HG03097 (cell line): Measurements from ENCODE around the gene NOC4L.
"Not testable (repeated sequence)": the region's sequence is repeated elsewhere in the genome, so short reads cannot be mapped to it uniquely, and the experiment has no call there.

Experiments used
- ATAC-seq: cut with Tn5 transposase; IDR thresholded peaks from one replicate; pipeline ENCODE4 v1.9.1; 2021; ENCODE audit not compliant: unreplicated experiment, low FRiP score

NOC4L gene

GRCh38 chr12:132191715-132192553 is 47.7 kb downstream of the NOC4L start:
- ATAC-seq, result no peak

DNA sequence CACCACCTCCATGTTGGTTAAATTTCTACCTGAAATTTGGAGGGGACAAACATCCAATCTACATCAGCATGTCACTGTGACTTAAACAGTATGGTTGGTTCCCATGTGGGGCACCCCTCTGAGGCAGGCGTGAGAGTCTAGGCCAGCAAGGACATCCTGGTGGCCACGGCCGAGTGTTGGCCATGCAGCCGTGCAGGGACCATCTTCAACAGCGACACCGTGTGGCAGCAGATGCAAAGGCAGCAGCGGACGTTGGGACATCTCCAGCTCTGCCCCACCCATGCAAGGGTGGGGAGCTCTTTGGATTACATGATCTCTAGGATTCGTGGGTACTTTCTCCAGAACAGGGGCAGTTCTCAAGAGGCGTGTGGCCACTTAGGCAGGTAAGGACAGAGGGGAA is 49.8 kb downstream of the NOC4L start:
- ATAC-seq, result no peak

GRCh38 chr12:132194556-132194955 is 50.3 kb downstream of the NOC4L start:
- ATAC-seq, result no peak

DNA sequence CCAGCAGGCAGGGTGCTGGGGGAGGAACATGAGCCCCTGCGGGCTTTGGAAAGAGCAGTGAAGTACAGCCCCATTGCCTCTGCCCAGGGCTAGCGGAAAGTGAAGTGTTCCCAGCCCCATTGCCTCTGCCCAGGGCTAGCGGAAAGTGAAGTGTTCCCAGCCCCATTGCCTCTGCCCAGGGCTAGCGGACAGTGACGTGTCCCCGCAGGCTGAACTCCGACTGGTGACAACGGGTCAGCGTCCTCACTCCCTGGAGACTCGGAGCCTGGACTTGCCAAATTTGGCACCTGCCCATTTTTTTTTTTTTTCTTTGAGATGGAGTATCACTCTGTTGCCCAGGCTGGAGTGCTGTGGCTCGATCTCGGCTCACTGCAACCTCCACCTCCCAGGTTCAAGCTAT is 51.0 kb downstream of the NOC4L start:
- not testable (repeated sequence) for ATAC-seq

DNA sequence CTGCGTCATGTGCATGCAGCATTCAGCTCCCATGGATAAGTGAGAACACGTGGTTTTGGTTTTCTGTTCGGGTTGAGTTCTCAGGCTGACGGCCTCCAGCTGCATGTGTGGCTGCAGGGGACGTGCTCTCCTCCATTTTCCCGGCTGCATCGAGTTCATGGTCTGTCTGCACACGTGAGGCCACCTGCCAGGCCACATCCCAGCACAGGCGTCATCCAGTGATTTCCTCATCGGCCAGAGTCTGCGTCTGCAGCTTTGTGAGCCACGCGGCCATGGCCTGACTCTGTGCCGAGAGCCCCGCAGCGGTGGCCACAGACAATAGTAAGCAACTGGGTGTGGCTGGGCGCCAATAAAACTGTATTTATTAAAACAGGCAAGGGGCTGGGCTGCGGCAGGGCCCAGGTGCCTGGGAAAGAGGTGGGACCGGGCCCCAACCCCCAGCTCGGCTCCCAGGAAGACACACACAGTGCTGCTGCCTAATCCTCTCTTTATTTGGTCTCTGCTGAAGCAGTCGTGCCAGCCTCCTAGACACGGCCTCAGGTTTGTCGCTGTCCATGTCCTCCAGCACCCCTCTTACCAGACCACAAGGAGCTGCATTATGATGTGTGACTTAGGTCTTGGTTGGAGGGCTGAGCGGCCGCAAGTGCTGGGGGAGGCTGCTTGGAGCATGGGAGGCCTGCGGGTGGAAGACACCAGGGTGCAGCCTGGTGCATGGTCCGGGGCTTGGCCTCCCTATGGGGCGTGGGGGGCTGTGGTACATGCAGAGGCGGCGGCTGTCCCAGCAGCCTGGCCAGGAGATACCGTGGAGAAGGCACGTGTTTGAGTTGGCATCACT is 52.0 kb downstream of the NOC4L start:
- no peak for ATAC-seq

GRCh38 chr12:132196873-132197390 is 52.7 kb downstream of the NOC4L start:
- ATAC-seq, result no peak

DNA sequence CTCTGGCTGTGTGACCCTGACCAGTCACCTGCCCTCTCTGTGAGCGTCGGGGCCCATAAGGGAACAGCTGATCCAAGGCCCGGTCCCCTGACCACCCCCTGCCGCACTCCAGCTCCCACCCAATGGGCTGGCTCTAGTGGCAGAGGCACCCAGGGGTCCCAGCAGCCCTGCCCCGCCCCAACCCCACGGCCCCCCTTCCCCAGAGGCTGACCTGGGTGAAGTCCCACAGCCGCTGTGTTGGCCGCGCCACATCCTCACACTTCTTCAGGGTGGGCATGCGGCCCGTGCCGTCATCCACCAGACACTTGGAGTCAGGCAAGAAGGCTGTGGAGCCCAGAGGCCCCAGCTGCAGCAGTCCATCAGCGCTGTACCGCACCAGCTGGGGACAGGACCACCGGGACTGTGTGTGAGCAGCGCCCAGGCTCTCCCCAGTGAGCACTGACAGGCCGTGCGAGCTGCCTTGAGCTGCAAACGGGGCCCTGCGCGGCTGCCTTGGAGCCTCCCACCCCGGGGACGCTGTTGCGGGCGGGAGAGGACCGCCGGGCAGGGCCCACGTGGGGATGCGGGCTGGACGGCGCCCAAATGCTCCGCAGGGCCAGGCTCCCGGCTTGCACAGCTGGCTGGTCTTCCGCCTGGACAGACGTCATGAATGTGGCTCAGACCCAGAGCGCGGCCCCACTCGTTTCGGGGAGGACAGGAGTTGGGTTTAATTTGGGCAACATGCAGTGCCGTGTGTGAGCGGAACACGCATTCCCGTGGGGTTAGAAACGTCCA is 53.5 kb downstream of the NOC4L start:
- no peak for ATAC-seq

- ATAC-seq, result no peak
Measured at GRCh38 chr12:132199101-132199500, 54.8 kb downstream of the NOC4L start.

- no peak for ATAC-seq
Measured at GRCh38 chr12:132199526-132200319, 55.5 kb downstream of the NOC4L start.

DNA sequence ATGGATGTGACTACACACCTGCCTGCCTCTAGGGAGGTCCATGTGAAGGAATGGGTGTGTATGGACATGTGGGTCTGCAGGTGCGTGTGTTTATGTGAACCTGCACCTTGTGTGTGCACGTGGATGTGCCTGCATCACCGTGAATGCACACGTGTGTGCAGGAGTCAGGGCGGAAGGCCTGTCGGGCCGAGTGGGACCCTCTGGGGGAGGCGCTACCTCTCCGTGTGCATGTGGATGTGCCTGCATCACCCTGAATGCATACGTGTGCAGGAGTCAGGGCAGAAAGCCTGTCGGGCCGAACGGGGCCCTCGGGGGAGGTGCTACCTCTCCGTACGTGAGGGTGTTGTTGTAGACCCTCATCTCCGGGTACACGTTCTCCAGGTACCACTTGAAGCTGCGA is 56.5 kb downstream of the NOC4L start:
- no peak for ATAC-seq

DNA sequence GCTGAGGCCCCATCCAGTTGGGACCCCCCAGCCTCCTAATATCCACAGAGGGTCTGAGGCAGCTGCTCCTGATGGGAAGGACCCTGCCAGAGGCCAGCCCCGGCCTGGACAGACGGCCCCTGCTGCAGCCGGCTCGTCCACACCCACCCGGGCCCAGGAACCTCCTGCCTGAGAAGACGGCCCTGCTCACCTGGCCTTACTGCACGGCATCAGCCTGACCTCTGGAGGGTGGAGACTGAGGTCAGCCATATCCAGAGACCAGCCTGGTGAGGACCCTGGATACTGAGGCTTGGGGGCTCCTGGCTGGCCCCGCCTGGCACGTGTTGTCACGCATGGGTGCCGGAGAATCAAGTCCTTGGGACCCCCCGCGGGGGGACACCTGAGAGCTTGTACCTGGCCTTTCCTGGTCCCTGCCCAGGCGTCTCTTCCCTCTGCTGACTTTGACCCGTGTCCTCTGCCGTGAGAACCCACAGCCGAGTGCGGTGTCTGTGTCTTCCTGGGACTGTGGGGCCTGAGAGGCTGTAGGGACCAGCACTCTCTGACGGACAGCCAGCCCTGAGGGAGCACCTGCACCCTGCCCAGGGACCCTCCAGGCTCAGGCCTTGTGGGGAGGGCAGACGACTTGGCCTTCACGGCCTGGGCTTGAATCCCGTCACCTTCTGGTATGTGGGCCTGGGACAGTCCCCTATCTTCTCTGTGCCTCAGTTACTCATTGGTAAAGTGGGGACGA is 57.3 kb downstream of the NOC4L start:
- ATAC-seq, result no peak
